GM18505 (cell line): ENCODE measurements around the gene BTBD17.

Source experiments
- ATAC-seq: cut with Tn5 transposase; IDR thresholded peaks from one replicate; pipeline ENCODE4 v1.9.1; 2021; ENCODE audit not compliant: unreplicated experiment
- POLR2A ChIP-seq: IDR thresholded peaks from 4 replicates; pipeline ENCODE4 v1.6.1; 2011; ENCODE audit warnings: borderline replicate concordance; ENCODE audit not compliant: insufficient read depth, insufficient read length; ENCODE audit errors: extremely low read depth

BTBD17 gene

DNA sequence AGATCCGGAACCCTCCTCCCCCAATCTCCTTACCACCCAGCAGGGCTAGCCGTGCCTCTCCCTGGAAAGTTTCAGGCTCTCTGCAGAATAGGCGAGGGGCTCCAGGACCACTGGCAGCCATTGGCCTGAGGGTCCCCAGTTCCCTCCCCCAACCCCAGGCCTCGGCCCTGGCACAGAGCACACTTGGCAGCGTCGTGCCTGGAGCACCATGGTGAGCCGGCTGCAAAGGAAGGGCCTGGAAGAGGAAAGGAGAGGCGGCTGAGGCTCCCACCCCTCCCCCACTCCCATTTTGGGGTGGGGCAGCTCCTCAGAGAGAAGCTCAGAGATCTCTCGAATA lies 369 bp upstream of the BTBD17 start:
- no peak for TF ChIP-seq POLR2A
- ATAC-seq: no peak

DNA sequence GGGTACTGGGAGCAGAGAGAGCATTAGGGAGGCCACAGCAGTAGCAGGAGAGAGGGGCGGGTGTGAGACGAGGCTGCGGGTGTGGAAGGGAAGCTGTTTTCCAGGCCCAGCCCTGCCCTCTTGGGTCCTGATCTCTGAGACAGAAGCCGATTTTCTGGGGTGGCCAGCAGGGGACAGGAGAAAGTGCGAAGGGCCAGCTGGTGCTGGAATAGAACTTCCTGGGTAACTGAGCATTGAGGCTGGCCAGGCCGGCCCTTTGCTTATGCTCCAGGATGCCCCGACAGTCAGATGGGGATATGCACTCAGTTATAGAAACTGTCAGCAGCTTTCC lies 804 bp downstream of the BTBD17 start:
- TF ChIP-seq POLR2A: no peak
- ATAC-seq: no peak

DNA sequence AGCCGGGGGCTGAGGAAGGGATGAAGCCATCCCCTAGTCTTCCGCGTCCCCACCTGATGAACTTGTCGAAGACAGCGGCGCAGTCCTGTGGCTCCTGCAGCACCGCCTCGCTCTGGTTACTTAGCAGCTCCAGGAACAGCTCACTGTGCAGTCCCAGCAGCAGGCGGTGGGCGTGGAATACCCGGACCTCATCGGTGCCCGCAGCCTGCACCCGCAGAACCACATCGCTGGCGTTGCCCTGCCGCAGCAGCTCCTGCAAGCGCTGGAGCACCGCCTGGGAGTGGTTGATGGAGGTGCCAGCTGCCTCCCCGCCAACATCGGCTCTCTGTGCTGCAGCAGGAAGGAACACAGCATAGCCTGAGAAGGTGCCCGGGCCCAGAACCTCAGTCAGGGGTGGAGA lies 1.8 kb downstream of the BTBD17 start:
- ATAC-seq: no peak

DNA sequence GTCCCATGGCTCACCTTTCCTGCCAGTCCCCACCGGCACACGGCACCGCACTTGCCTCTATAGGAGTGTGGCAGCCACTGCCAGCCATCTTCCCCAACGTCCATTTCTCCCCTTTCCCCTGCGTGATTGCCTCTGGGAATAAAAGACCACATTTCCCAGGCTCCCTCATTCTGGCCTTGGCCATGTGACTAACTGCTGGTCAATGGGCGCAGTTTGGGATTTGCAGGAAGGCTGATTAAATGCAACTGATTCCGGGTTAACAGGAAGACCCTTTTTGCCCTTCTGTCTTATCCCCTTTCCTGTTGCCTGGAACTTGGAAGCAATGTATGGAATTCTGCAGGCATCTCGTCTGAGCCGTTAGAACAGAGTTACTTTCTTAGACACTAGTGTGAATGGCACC lies 3.0 kb downstream of the BTBD17 start:
- no peak for TF ChIP-seq POLR2A
- ATAC-seq: no peak

More for the DNA sequence above, 1.8 kb downstream of the BTBD17 start:
- TF ChIP-seq POLR2A: no peak

DNA sequence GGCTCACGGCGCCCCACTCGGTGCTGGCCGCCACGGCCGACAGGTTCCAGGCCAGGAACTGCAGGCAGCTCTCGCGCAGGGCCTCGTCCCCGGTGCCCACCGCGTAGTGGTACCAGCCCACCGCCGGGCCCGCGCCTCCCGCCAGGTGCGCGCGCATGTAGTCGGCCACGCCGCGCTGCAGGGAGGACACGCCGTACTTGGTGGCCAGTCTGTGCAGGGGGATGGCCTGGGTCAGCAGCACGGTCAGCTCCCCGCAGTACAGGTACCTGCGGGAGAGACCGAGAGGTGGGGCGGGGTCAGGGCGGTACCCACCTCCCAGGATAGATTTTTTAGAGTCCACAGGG lies 4.2 kb downstream of the BTBD17 start:
- no peak for ATAC-seq
- no peak for TF ChIP-seq POLR2A

DNA sequence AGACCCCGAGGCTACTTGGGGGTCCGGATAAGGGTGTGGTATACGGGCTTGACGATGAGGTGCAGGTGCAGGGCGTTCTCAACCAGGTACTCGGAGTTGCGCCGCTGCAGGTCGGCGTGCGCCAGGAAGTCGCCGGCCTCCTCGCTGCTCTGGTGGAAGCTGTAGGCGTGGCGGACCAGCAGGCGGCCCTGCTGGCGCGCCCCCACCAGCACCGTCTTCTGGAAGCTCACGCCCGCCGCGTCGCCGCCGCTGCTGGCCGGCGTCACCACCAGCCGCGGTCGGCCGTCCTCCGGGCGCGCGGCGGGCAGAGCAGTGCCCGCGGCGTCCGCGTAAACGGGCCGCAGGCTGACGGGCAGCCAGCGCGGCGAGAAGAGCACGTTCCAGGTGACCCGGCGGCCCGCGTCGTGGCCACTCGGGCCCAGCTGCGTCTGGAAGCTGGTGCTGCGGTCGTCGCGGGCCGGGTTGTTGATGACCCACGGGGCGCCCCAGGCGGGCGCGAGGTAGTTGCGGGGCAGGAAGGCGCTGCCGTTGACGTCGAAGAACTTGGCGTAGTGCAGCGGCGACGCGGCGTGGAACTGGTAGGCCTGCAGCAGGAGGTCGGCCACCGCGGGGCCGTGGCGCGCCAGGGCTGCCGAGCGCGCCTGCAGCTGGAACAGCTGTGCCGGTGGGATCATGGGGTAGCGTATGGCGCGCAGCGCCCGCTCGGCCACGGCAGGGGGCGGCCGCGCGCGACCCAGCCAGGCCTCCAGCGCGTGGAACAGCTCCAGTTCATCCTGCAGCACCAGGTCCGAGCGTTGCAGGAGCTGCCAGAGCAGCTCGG lies 4.8 kb downstream of the BTBD17 start:
- TF ChIP-seq POLR2A: no peak
- ATAC-seq: no peak

DNA sequence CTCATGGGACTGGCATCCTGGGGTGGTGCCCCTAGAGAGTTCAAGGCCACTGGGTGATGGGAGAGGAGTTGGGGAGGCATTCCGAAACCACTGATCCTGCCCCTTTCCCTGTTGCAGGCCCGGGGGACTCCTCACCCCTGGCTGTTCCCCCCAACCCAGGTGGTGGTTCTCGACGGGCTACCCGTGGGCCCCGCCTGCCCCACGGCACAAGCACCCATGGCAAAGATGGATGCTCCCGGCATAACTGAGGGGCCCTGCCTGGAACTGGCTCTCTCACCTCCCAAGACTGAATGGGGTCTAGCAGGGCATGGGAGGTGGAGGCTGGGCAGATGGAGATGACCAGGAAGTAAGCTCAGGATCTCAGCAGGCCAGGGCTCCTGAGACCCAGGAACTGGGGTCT lies 6.6 kb downstream of the BTBD17 start:
- no peak for TF ChIP-seq POLR2A
- no peak for ATAC-seq

DNA sequence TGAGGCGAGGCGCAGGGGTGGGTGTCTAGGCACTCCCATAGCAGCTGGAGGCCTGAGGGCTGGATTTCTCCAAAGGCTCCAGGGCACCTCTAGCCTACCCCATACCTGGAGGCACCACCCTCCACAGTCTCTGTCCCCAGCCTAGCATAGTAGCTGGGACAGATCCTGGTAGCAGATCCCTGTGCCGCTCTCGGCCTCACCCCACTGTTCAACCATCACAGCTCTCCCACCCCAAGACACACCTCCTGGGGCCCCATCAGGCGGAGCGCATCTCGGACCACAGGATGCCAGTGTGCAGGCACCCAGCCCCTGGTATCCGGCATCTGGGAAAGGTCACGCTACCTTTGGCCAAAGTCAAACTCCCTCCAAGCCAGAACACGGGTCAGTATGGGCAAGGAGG lies 7.1 kb downstream of the BTBD17 start:
- ATAC-seq: no peak
- no peak for TF ChIP-seq POLR2A

DNA sequence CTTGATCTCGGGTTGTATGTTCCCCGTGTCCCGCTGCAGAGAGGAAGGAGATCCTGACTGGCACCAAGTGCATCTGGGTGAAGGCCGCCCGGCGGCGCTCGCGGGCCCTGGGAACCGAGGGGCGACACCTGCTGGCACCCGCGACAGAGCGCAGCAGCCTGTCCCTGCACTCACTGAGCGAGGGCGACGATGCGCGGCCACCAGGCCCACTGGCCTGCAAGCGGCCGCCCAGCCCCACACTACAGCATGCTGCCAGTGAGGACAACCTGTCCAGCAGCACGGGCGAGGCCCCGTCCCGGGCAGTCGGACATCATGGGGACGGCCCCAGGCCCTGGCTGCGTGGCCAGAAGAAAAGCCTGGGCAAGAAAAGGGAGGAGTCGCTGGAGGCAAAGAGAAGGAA lies 7.5 kb downstream of the BTBD17 start:
- TF ChIP-seq POLR2A: no peak
- ATAC-seq: no peak

DNA sequence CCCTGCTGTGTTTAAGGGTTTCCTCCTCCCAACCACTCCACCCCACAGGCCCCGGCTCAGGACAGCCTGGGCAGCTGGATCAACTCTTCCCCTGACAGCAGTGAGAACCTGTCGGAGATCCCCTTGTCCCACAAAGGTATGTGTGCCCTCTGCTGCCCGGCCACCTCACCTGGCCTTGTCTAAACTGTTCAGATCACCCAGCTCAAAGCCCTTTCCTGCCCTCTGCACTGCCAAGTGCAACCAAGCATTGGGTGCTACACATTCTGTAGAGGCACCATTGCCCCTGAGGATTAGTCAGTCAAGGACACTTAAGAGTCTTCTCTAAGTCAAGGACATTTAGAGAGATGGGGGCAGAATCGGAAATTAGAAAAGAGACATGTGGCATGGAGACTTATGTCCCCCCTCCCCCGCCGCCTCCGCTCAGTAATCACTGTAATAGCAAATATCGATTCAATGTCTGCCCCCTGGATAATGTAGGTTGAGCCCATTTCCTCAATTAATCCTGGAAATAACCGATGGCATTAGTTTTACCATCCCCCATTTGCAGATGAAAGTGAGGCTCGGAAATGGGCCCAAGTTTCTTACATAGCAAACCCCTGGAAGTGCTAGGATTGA lies 8.1 kb downstream of the BTBD17 start:
- no peak for TF ChIP-seq POLR2A
- no peak for ATAC-seq

DNA sequence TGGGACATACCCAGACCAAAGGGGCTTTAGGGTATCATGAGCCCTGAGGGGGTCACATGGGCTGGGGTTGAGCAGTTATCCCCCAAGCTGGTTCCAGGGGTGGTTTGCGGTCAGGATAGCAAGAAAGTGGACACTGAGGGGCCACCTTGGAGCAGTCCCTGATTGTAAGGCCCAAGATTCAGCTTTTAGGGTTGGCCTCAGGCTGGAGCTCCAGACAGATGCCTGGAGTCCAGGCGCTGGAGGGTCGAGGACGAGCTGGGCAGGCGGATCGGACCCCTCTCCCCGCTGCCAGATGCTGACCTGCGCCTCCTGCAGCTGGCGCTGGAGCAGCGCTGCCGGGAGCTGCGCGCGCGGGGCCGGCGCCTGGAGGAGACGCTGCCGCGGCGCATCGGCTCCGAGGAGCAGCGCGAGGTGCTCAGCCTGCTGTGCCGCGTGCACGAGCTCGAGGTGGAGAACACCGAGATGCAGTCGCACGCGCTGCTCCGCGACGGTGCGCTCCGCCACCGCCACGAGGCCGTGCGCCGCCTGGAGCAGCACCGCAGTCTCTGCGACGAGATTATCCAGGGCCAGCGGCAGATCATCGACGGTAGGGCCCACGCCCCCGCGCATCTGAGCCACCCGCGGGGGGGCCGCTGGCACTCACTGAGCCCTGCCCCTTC lies 10.0 kb downstream of the BTBD17 start:
- ATAC-seq: no peak
- no peak for TF ChIP-seq POLR2A

DNA sequence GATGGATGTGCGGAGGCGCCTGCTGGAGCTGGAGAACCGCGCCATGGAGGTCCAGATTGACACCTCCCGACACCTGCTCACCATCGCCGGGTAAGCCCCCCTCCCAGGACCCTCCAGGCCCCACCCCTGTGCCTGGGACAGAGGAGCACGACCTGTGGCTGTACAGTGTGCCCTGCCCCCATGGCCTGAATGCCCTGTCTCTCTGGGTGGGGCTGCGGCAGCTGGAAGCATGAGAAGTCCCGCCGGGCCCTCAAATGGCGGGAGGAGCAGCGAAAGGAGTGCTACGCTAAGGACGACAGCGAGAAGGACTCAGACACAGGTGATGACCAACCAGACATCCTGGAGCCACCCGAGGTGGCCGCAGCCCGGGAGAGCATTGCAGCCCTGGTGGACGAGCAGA lies 11.2 kb downstream of the BTBD17 start:
- ATAC-seq: no peak
- no peak for TF ChIP-seq POLR2A

DNA sequence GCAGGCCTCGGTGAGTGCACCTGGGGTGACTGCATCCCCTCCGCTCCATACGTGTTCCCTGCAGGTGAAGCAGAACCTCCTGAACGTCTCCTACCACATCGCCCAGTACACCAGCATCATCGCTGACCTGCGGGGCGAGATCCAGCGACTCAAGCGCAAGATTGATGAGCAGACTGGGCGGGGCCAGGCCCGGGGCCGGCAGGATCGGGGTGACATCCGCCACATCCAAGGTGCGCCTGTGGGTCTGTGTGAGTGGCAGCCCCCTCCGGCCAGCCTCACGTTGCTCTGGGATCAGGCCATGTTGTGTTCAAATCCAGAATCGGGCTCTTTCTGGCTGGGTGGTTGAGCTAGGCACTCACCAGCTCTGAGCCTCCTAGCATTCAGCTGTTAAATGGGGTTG lies 12.5 kb downstream of the BTBD17 start:
- no peak for ATAC-seq
- TF ChIP-seq POLR2A: no peak

DNA sequence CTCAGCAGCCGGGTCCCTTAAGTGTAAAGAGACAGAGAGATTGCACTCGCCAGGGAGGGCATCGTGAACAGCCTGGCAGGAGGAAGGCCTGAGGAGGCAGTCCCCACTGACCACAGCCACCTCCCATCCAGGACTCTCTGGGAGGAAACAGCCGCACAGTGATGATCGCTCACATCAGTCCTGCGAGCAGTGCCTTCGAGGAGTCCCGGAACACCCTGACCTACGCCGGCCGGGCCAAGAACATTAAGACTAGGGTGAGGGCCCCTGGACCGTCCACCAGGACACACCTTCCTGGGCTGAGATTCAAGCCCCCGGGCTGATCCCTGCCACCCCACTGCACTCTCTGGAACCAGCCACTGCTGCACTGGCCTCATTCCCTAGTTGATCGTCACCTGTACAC lies 14.0 kb downstream of the BTBD17 start:
- ATAC-seq: no peak
- no peak for TF ChIP-seq POLR2A

DNA sequence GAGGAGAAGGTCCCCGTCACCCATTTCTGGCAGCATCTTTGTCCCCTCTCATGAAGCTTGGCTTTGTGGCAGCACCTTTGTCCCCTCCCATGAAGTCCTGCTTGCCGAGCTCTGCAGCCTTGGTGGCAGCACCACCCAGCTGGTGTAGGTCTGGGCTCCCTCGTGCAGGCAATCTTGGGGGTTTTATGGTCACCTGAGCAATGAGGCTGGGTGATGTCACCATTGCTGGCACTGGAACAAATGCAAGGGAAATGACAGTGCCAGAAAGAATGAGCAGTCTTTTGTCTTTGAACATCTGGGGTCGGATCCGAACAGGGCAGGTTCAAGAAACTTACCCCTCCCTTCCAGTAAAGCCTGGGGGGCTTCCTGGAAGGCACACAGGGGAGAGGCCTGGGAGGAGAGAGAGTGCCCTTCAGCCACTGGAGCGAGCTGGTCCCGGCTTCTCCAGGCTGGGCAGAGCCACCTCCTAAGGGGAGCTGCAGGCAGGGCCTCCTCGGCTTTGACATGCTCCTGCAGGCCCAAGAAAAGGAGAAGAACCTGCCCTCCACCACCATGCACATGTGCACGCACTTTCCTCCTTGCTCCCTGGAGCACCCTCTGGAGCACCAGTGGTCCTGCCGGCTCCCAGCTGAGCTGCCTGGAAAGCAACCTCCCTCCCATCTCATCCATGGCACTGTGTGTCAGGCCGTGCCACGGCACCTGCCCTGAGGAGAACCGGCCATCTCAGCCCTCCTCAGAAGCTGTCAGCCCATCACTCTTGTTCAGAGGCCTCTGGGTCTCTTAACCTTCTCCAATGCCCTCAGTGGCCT lies 16.0 kb downstream of the BTBD17 start:
- no peak for TF ChIP-seq POLR2A
- ATAC-seq: no peak

DNA sequence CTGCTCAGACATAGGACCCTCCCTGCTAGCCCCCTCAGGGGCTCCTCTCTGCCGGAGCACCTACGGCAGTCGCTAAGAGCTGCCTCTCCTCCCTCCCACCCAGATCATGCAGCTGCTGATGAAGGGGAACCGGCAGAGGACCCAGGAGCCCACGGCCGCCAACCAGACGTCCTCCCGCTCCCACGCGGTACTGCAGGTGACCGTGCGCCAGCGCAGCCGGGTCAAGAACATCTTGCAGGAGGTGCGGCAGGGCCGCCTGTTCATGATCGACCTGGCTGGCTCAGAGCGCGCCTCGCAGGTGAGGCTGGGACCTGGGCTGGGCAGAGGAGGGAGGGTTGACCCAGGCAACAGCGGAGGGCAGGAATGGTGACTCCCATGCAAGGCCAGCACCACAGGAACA lies 17.0 kb downstream of the BTBD17 start:
- no peak for ATAC-seq
- TF ChIP-seq POLR2A: no peak
